HG02678 (cell line): Measurements from ENCODE around the gene ENOX1.
A peak's percentile ranks its signal among the peaks of the same experiment; 100 is the strongest.

Source experiments
- ATAC-seq: cut with Tn5 transposase; IDR thresholded peaks from one replicate; pipeline ENCODE4 v1.9.1; 2021; ENCODE audit warnings: mild to moderate bottlenecking, moderate library complexity; ENCODE audit not compliant: unreplicated experiment

ENOX1 gene

DNA sequence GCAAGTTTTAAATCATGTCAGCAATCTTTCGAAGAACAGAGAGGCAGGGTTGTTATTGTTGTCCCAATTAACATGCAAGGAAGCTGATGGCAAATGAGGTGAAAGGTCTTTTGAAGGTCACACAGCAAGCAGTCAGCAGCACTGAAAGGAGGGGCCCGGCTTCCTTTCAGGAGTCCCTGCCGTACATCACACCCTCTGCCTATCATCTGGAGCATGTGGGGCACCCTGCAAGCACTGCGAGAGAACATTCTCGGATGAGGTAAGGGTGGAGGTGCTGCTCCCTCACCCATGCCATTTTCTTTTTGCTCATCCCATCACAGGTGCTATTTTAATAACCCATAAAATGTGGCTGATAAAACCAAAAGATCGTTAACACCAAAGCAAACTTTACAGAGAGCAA is 111.2 kb downstream of the ENOX1 start:
- no peak for ATAC-seq

GRCh38 chr13:43669964-43670363 is 116.8 kb downstream of the ENOX1 start:
- ATAC-seq: no peak

- no peak for ATAC-seq
These were observed 117.7 kb downstream of the ENOX1 start for GRCh38 chr13:43669101-43669500.

DNA sequence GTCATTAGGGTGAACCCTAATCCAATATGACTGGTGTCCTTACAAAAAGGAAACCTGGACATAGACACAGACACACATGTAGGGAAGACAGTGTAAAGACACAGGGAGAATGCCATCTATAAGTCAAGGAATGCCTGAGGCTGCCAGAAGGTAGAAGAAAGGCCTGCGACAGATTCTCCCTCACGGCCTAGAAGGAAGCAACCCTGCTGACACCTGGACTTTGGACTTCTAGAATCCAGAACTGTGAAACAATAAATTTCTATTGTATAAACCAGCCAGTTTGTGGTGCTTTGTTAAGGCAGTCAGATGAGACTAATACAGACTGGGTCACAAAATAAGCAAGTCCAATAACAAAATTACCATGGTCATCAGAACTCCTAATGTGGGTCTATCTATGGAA is 120.4 kb downstream of the ENOX1 start:
- no peak for ATAC-seq

- no peak for ATAC-seq
These were observed 121.4 kb downstream of the ENOX1 start for GRCh38 chr13:43665388-43665787.

- ATAC-seq: peak; percentile 50
These were observed 122.0 kb downstream of the ENOX1 start for GRCh38 chr13:43664700-43665191.

GRCh38 chr13:43663474-43664090 is 123.2 kb downstream of the ENOX1 start:
- no peak for ATAC-seq

GRCh38 chr13:43662976-43663375 is 123.8 kb downstream of the ENOX1 start:
- no peak for ATAC-seq

- ATAC-seq: no peak
These were observed 125.5 kb downstream of the ENOX1 start for GRCh38 chr13:43661161-43661830.

DNA sequence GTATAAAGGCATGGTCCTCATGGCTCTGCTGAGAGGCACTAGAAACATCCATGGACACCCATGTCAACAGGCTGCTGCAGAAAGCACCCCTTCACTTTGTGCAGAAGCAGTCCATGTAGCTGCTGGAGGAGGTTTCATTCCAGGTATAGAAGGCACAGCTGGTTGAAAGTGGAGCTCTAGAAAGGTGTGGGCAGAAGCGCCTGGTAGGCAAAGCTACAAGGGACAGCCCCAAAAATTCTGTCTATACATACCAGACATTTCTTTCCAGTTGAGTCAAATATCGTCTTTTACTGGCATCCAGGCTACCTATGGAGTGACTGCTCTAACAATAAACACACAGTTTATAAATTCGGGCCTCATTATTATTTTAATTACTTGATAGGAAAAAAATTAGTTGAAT is 129.3 kb downstream of the ENOX1 start:
- ATAC-seq: no peak

GRCh38 chr13:43653980-43654379 is 132.8 kb downstream of the ENOX1 start:
- no peak for ATAC-seq

- ATAC-seq: no peak
These were observed 133.4 kb downstream of the ENOX1 start for GRCh38 chr13:43653395-43653794.

DNA sequence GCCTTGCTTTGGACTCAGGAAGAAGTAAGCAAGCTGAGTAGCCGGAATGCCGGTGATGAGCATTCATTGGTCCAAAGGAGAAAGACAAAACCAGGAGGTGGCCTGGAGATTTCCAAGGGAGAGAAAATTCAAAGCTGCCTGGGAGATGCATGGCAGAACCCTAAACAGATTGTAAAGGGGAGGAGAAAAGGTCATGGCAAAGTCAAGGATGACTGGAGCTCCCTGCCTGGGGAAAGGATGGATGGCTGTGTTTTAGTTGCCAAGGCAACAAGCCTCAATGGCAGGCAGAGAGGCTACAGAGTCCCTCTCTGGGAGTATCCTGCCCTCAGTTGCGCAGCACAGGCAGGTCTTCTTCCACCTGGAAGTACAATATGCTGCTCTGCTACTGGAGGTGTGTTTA is 134.0 kb downstream of the ENOX1 start:
- ATAC-seq: no peak

DNA sequence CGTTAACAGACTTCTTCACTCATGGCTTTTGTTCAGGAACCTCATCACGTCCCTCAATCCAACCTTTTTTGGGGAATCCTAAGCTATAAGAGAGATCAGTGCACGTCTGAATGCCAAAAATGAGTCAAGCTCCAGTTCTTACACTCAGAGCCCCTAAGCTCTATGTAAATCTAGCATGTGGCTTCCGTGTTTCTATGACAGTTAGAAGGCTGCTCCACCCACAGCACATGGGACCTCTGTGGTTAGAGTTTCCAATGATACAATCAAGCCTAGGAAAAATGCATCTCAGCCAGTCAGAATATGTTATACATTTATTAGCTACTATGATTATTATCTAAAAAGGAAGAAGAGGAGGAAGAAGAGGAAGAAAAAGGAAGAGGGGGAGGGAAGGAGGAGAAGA is 135.9 kb downstream of the ENOX1 start:
- ATAC-seq: no peak

- no peak for ATAC-seq
These were observed 138.0 kb downstream of the ENOX1 start for GRCh38 chr13:43648733-43649132.

DNA sequence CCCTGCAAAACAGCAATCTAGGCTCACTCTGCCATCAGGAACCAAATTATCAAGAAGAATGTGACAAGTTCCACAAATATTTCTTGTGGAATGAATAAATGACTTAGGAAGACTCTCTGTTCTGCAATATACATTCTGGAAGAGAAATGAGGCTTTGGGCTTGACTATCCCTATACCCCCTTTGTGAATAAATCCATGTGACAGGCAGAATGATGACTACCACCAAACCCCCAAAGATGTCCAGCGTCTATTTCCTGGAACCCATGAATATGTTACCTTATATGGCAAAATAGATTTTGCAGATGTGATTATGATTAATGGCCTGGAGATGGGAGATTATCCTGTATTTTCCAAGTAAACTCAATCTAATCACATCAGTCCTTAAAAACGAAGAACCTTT is 139.3 kb downstream of the ENOX1 start:
- no peak for ATAC-seq

DNA sequence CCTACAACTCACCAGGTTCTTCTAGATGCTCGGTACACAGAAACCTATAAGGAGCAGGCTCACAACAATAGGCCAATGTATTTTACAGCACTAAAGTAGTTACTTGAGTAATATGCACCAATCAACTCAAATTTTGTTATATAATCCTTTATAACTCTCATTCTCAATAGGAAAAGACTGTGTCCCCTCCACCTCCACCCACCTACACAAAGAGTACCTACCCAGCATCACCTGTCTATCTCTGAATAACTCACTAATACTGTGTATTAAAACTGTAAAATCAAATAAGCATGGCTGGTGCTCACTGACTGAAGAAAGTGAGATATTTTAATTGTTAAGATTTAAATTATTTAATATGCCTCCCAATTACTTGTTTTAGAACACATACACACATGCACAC is 146.3 kb downstream of the ENOX1 start:
- no peak for ATAC-seq

DNA sequence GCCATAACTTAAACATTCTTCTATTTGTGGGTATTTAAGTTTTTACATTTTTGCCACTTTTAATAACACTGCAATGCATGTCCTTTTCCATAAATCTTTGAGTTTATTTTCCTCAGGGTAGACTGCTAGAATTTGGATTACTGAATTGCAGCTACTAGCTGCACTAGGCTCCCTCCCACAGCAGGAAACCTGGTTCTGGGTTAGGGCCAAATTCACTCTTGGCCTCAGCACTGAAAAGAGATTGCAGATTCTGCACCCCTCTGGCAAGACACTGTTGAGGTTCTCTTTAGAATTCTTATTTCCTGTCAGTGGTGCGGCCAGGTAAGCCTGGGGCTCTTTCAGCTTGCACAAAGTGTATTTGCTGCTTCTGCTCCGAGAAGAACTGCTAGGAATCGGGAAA is 155.7 kb downstream of the ENOX1 start:
- ATAC-seq: no peak

DNA sequence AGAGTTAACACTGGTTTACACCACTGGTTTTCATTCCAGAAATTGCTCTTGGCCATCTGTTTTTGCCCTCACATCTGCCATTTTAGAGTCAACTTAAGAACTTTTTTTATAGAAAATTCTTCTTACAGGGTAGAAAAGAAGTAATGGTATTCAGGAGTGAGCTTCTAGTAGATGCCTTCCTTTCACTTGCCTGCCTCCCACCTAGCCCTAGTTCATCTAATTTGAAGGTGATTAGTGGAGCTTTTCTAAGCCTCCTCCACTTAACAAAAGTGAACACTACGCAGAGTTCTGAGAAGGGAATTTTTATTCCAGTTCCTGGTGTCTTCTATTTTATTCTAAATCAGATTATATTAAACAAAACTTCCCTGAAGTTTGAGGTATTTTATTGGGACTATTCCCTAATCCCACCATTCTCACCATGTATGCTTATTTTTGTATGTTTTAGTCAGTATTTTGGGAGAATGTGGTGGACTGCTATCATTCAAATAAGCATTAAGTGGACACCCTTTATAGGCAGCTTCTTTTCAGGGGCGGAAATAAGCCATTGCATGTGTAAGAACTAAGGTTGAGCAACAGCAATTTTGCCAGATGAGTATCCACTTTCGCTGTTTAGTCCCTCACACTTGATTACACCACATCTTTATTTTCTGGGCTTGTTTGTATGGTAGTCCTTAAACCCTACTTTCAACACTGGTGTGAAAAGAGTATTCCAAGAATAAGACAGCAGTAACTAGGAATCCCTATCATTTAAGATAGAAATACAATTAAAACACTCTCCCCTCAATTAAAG is 156.9 kb downstream of the ENOX1 start:
- no peak for ATAC-seq

GRCh38 chr13:43626994-43627393 is 159.8 kb downstream of the ENOX1 start:
- ATAC-seq: no peak

GRCh38 chr13:43614063-43614462 is 172.7 kb downstream of the ENOX1 start:
- ATAC-seq: no peak
